NCI-H1436 (cell line): ENCODE results near the gene PGF.

ENCODE experiments used
- DNase-seq: peaks from one replicate; lab custom pipeline; 2025; lab: John Stamatoyannopoulos, UW

The PGF gene

DNA sequence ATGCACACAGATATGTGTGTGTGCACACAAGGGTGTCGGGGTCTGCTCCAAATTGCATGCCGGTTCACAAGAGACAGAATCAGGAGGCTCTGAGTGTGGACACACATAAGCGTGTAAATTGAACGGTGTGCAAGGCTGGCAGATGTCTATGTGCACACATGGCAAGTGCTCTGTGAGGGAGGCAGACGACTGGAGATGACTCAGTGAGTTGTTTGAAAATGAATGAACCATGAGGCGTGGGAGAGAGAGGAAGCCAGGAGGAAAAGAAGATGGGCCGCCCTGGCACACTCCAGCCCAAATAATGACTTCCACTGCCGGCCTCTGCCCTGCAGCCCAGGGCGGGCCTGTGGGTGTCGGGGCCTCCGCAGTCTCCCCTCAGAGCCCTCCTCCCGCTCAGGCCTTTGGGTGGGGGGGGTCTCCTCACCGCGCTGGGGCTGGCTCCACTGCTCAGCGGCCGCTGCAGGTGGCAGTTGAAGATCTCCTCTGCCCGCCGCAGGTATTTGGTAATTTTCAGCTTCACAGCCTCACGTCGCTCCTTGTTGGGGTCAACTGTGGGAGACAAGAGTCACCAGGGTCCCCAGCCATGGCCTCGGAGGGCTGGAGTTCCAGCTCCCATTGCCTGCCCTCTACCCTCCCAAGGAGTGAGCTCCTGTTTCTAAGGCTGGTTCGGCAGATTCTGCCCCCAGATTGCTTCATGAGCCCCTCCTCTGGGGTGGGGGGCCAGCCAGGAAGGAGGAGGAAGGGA lies 35.8 kb downstream of the PGF start:
- DNase-seq: no peak

DNA sequence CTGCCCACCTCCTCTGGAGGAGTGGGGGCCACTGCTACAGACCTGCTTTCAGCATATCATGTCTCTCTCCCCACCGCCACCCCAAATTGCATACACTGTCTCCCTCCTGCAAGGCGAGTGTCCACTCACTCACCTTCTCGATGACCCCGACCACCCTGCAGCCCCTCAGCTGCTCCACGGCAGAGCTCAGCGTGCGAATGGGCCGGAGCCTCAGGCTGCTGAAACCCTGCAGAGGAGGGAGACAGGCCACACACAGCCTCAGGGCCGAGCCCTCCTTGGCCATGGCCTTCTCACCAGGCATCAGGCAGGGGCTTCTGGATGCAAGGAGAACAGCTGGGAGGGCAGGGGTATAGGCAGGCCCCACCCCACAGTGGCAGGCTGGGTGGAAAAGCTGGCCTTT lies 37.0 kb downstream of the PGF start:
- DNase-seq: no peak

DNA sequence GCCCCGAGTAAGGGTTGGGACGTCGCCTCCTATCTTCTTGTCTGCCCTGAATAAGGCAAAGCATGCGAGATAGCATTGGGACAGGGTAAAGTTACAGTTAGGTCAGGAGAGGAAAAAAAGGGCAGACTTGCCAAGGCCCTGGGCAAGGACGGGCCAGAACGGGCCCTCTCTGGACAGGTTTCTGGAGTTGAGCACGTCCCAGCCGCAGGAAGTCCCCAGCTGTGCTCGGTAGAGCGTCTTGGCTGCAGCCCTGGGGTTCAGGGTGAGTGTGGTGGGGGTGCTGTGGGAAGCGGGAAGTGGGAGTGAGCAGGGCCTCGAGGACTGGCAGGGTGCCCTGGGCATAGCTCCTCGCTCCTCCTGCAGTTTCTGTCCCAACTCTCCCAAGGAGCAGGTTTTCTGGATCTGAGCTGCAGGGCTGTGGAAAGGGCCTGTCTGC lies 37.7 kb downstream of the PGF start:
- DNase-seq: no peak

DNA sequence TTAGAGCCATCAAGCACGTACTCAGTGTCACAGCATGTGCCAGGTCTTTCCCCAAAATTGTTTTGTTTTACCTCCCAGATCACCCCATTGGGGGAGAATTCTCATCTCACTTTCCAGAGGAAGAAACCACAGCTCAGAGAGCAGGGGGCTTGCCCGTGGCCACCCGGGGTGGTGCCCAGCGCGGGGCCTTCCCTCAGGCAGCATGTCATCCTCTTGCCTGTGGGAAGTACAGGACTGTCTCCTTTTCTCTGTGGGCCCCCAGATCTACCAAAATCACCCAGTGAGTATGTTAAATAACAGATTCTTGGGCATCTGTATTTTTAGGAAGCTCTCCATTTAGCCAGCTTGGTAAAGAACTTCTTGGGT lies 38.2 kb downstream of the PGF start:
- no peak for DNase-seq

DNA sequence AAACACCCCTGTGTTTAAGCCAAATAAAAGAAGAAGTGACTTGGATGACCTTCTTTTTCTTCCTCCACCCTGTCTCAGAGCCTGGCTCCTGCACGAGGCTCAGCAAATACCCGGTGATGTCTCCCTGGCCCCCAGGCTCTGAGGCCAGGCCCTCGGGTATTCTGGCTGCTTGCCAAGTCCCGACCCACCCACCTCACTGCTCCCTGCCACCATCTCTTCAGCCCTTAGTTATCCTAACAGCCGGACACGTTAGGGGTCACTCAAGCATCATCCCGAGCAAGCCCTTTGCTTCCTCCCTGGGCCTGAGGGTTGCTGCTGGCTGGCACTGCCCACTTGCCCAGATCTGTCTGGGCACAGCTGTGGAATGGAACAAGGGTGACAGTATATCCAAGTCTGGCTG lies 39.6 kb downstream of the PGF start:
- no peak for DNase-seq

DNA sequence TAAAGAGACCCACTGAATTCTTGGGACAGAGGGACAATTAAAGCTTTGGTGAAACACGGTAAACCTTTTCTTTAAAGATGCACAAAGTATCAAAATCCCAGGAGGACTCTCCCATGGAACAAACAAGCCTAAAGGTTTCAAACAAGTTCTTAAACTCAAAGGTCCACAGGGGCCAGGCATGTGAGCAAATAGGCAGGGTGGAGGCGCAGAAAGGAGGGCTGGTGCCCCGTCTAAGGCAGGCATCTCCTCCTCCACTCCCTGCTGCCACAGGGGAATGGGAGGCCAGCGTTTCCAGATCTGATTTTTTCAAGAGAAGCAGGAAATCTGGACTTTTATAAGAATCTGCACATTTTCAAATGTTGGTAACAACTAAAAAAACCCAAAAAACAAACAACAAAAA lies 40.0 kb downstream of the PGF start:
- DNase-seq: no peak

DNA sequence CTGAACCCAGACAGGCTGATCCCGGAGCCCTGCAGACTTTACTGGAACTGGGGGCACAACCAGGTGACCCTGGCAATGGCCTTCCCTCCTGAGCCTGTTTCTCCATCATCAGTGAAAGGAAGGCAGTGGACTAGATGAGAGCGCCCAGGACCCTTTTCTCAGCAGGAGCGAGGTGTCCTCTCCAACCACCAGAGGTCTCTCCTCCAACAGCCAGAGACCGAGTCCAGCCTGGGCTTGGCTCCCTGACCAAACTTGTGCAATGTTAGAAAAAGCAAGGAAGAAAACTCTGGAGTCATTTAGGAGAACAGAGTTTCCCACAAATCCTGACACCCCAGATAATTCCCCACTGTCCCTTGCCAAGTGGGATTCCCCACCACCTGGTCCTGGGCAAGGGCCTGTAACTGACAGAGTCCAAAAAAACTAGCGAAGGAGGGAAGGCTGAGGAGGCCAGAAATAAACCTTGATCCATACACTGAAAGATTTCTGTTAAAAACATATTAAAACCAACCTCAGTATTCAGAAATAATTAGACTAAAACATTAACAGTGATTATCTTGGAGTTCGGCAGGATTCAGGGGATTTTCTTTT lies 41.3 kb downstream of the PGF start:
- DNase-seq: no peak

DNA sequence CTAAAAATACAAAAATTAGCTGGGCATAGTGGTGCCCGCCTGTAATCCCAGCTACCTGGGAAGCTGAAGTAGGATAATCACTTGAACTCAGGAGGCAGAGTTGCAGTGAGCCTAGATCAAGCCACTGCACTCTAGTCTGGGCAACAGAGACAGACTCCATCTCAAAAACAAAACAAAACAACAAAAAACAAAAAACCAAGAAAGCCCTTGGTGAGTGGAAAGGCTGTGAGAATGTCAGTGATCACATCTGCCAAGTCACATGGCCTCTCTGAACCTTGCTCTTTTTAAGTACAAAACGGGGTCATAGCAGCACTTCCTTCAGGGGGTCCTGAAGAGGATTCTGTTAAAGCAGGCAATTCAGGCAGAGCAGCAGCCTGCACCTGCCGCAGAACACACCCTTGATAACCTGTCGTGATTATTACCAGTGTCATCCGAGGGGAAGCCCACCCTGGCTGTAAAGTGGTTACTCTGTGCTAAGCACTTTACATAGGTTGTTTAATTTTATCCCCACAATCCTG lies 41.9 kb downstream of the PGF start:
- DNase-seq: no peak

DNA sequence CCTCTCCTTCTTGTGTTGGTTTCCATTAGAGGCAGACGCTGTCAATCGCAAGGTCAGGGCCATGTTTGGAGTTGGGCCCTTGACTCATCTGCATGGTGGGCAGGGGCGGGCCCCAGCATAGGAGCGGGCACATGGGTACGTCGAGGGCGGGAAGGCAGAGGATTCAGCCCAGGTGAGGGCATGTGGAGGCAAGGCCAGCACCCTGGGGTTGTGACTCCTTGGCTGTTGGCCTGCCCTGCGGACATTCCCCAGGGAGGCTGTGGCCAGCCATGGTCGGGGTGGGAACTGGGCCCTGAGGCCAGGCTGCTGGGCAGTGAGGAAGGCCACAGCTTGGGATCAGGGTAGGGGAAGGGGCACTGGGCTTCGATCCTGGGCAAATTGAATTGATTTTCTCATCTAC lies 42.6 kb downstream of the PGF start:
- DNase-seq: no peak

DNA sequence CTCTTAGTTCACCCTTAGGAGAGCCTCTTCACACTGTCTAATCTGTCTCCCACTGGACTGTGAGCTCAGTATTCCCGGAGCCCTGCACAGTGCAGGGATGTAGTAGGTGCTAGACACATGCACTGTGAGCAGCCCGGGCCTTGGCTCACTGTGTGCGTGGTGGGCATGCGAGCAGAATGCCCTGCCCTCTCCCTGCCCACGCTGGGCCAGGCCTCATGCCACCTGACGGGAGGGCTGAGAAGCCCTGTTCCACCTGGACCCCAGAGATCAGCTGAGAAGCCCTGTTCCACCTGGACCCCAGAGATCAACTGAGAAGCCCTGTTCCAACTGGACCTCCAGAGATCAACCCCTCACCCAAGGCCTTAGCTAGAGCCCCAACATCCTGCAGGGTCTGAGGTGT lies 43.3 kb downstream of the PGF start:
- no peak for DNase-seq

DNA sequence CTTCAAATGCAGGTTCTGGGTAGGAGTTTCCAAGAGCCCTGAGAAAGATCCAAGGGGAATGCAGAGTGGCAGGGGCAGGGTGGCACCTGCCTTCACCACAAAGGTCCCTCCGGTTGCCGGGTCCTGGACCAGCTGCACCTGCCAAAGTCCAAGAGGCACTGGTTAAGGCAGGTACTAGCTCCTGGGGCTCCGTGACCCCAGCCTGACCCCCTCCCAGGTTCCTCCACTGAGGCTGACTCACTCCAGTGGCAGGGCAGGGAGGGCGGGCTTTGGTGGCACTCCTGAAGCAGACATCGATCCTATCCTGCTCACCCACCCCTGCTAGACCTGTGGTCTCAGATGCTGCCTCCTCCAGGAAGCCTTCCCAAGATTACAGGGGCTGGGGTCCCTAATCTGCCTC lies 43.7 kb downstream of the PGF start:
- no peak for DNase-seq

DNA sequence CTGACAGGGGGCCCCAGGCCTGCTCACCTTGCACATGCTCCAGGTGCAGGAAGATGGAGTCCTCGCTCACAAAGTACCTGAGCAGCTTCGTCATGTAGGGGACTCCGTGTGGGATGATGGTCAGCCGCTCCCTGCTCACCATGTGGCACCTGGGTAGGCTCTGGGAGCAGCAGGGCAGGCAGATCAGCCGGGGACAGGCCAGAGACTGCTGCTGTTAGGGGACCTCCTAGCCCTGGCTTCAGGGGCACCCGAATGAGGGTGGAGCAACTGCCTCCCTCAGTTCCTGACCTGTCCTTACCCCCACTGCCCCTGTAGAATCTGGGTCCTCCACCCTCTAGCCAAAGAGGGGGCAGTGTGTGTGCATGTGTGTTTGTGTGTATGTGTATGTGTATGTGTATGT lies 44.2 kb downstream of the PGF start:
- DNase-seq: no peak

DNA sequence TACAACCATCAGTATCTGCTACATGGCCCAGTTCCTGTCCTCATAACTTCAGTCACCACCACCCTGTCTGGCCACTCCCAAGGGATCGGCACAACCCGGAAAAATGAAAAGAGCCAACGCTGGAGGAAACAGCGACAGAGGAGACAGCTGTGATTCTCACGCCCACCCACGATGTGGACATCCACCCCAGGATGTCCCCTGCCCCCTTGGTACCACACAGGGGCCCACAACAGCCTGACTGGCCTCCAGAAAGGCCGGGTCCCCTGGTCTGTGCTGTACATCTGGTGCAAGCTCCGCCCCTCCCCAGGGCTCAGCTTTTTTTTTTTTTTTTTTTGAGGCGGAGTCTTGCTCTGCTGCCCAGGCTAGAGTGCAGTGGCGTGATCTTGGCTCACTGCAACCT lies 44.8 kb downstream of the PGF start:
- no peak for DNase-seq

DNA sequence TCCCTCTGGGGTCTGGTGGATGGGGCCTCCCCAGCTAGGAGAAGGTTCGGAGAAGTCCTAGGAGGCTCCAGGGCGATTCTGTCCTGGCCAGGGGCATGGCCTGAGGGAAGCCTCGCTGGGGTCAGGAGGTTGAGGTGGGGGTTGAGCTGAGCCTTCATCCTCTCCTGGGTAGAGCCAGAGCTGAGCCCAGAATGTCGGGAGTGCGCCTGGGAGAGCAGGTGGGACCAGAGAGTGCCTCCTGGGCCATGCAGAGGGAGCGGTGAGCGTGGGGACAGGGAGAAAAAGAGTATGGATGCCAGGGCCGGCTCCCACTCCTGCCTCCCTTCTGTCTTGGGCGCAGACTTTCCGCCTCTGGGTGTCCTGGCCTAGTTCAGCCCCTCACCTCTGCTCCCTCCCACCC lies 45.5 kb downstream of the PGF start:
- no peak for DNase-seq

DNA sequence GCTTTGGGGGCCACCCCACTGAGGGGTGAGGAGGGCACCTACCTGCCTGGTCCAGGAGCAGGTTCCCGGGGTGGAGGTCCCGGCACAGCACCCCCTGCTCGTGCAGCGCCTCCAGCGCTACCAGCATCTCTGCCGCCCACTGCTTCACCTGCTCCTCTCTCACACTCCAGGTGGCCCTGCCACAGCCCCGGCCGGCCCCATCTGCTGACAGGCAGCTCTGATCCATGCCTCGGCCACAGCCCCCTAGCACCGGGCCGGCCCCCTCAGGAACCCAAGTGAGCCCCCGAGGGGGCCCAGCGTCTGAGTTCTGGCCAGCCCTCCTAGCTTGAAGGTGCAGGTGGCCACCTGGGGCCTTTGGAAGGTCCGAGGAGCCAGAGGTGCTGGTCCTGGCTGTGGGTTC lies 45.9 kb downstream of the PGF start:
- no peak for DNase-seq

DNA sequence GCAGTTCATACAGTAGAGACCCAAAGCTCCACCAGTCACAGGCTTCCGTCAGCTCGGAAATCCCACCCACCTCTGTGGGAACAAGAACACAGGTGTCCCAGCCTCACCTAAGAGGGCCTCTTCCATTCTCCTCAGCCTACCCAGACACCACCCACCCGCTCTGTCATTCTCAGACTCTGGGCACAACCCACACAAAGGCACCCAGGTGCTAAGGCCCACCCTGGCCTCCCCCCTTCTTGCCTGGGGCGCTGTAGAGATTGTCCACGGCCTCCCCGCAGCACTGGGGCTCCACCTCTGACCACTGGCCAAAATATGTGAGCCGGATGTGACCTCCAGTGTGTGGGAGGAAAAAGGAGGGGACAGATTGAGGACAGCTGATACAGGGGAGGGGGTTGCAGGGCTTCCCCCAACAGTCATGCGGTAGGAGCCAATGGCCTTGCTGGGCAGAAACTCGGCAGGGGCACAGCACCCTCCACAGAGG lies 46.5 kb downstream of the PGF start:
- DNase-seq: no peak

DNA sequence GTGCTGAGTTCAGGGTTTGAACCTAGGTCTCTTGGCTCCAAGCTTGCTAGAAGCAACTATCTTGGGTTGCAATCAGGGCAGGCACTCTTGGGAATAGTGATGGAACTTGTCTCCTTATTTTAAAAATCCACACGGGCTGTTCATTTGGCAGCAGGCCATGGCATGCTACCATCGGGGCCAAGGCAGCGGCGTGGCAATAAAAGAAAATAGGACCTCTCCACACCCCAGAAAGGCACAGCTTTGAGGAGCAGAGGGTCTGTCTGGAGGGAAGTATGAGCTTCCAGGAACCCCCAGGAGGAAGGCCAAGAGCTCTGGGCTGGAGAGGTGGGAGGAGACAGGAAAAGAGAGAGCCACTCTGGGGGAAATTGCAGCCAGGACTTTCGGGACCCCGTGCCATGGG lies 47.7 kb downstream of the PGF start:
- DNase-seq: no peak

DNA sequence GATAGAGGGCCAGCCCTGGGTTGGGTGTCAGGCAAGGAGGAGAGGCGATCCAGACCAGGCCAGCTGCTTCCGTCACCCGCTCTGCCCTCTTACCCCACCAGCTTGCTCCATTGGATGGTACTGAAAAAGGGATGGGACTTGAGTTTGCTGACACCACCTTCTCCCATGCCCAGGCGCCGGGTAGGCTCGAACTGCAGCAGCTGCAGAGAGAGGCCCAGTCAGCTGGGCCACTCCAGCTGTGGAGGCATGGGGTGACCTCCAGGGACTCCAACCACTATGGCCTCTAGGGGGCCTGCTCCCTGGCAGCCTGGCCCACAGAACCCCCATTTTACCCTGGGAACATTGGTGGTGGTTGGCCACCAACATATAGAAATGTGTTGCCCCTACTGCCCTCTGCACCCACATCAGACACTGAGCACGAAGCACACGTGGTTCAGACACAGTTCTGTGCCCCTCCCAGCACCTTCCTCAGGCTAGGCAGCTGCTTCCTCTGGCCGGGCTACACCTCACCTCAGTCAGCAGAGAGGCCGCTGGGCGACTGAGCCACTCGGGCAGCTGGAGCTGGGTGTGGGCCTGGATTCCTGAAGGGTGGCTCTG lies 48.4 kb downstream of the PGF start:
- no peak for DNase-seq

DNA sequence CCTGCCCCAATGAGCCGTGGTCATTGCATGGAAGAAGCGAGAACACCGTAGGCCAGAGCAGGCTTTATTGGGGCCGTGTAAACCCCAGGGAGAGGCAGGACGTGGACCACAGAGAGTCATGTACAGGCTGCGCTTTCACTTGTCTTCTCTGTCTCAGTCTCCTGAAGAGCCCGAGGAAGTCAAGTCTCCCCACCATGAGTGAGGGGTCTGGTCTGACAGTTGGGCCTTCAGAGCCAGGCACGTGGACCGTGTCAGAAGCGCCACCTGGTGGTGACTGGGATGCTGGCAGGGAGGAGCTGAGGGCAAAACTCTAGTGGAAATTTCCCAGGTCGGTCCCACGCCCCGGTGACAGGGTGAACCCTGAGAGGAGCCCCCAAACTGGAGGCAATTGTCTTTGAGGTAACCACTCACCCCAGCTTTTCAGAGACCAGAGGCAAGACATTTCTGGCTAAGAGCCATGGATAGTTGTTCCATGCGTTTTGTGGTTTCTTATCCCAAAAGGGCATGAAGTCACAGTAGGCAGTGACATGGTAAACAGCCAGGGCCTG lies 49.7 kb downstream of the PGF start:
- peak; percentile 6 for DNase-seq

DNA sequence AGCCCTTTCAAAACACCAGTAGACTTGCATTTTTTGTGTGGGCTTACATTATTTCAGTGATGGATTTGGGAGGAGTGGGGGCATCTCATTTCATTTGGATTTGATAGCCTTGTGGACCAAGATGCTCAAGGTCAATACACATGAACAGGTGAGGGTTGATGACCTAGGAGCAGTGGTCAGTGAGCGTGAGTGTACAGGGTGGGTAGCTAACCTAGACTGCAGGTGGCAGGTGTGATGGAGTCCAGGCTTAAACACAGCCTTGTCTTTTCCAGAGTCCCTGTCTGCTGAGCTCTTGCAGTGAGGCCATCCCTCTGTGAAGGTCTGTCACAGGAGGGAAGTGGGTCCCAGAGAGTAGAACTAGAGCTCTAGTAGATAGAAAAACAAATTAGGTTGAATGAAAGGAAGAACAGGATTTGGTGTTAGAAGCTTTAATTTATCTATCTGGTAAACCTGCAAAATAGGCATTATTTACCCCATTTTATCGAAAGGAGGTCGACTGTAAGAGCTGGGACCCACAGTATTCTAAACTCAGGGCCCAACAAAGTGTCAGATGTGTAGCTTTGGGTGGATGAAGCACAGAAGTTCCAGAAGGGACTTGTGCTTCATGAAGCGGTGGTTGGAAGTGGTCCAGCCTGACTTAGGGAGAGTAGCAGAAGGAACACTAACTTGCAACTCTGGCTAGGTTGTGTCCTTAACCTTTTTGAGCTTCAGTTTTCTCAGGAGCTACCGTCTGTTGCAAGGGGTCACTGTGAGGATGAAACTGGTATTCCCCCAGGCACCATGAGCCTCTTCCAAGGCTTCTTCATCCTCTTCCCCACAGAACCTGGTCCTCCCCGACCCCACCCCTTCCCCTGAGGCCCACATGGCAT lies 50.5 kb downstream of the PGF start:
- no peak for DNase-seq

DNA sequence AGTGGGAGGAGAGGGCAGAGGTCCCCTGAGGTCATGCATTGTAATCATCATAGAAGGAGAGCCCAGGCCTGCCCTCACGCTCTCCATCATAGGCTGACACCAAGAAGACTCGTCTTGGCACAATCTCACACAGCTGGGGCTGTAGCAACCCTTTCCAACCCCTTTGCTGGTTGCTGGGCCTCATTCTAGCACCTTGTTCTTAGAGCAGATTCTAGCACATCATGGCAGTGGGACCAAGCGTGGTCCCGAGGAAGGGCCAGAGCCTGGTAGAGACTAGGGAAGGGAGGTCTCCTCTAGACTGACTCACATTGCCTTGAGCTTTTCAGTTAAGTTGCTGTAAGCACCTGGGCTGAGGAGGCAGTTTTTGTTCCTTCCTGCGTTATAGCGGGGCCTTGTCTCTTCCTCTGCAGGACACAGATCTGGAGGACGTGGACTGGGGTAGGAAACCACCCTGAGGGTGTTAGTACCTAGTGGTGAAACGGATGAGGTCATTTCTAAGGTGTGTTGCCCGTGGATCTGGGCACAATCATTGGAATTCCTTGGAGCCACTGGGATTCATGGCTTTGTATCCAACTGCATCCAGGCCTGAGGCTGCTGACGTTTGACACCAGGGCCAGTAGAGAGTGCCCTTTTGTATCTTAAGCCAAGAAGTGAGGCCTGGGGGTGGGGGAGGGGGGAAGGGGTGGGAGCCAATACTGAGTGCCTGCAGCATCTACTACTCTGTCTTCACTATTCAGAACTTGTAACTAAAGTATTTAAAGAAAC lies 52.3 kb downstream of the PGF start:
- no peak for DNase-seq
